ENCODE results near the gene ZNF207. TPM values are rescaled to one million over a fixed set of nuclear protein-coding genes. Genes with fewer than 3 reads are reported as not detected.
"Not testable (repeated sequence)": the region's sequence is repeated elsewhere in the genome, so short reads cannot be mapped to it uniquely, and the experiment has no call there.

Gene ZNF207
- total RNA-seq, 1 experiment from 2014 or later, result 177 TPM

GRCh38 chr17:32348483-32348800 lies 1.5 kb upstream of the ZNF207 start:
- no peak overlapping the region for H3K4me3 ChIP-seq (ENCODE audit: low read depth, low read length, poor library complexity, severe bottlenecking)

DNA sequence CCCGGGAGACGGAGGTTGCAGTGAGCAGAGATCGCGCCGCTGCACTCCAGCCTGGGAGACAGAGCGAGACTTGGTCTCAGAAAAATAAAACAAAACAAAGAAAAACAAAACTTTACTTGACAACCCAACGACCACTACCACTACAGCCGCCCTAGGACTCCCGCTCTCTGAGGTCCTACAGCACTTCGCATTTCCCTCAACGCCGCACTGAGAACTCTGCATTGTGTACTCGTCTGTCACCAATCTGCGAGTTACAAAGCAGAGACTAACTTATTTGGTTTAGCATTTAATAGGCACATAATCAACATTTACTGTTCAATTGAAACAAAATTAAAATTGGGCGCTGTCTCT lies 479 bp upstream of the ZNF207 start:
- TF ChIP-seq EZH2 (IDR thresholded peaks at IDR 0.05; ENCODE audit: borderline replicate concordance, low read depth, low read length, poor library complexity, severe bottlenecking) (no peak), CTCF (conservative IDR thresholded peaks at IDR 0.05; ENCODE audit: low read depth, low read length) (no peak)
- Histone ChIP-seq H3K27ac (ENCODE audit: low read depth, low read length, poor library complexity, severe bottlenecking) (peak overlapping the region; percentile 94), H3K36me3 (ENCODE audit: insufficient read depth, low read length, poor library complexity, severe bottlenecking) (peaks cover 18% of the 10 kb centered on the region), H3K27me3 (replicated peaks; ENCODE audit: insufficient read depth, low read depth, low read length, poor library complexity) (no peaks in the 10 kb centered on the region), H3K9me3 (ENCODE audit: low read depth, low read length, poor library complexity, severe bottlenecking) (no peaks in the 10 kb centered on the region), H3K4me3 (ENCODE audit: low read depth, low read length, poor library complexity, severe bottlenecking) (peak overlapping the region; percentile 69), H3K4me1 (ENCODE audit: insufficient read depth, low read length, poor library complexity, severe bottlenecking) (peaks cover 6% of the 10 kb centered on the region)
- DNase-seq (ENCODE audit: low spot score), result no peak
- ChIA-PET POLR2A (ENCODE audit: low non-redundant PET) (no interaction called here), CTCF (no interaction called here)
- BruUV-seq (replicated peaks), result TSS peak; percentile 96
- intact Hi-C loops (cut with micrococcal nuclease; ENCODE audit: unreplicated experiment), result no loop called here

More at GRCh38 chr17:32348483-32348800, 1.5 kb upstream of the ZNF207 start:
- no peak overlapping the region for H3K27ac ChIP-seq (ENCODE audit: low read depth, low read length, poor library complexity, severe bottlenecking)
- H3K9me3 ChIP-seq (ENCODE audit: low read depth, low read length, poor library complexity, severe bottlenecking), result no peaks in the 10 kb centered on the region
- TF ChIP-seq EZH2 (IDR thresholded peaks at IDR 0.05; ENCODE audit: borderline replicate concordance, low read depth, low read length, poor library complexity, severe bottlenecking) (no peak), CTCF (conservative IDR thresholded peaks at IDR 0.05; ENCODE audit: low read depth, low read length) (no peak)
- H3K27me3 ChIP-seq (replicated peaks; ENCODE audit: insufficient read depth, low read depth, low read length, poor library complexity), result no peaks in the 10 kb centered on the region
- BruUV-seq (replicated peaks), result no TSS peak
- intact Hi-C loops (cut with micrococcal nuclease; ENCODE audit: unreplicated experiment), result no loop called here
- ChIA-PET CTCF (no interaction called here), POLR2A (ENCODE audit: low non-redundant PET) (no interaction called here)
- DNase-seq (ENCODE audit: low spot score), result no peak
- peaks cover 12% of the 10 kb centered on the region for H3K36me3 ChIP-seq (ENCODE audit: insufficient read depth, low read length, poor library complexity, severe bottlenecking)
- peaks cover 6% of the 10 kb centered on the region for H3K4me1 ChIP-seq (ENCODE audit: insufficient read depth, low read length, poor library complexity, severe bottlenecking)

DNA sequence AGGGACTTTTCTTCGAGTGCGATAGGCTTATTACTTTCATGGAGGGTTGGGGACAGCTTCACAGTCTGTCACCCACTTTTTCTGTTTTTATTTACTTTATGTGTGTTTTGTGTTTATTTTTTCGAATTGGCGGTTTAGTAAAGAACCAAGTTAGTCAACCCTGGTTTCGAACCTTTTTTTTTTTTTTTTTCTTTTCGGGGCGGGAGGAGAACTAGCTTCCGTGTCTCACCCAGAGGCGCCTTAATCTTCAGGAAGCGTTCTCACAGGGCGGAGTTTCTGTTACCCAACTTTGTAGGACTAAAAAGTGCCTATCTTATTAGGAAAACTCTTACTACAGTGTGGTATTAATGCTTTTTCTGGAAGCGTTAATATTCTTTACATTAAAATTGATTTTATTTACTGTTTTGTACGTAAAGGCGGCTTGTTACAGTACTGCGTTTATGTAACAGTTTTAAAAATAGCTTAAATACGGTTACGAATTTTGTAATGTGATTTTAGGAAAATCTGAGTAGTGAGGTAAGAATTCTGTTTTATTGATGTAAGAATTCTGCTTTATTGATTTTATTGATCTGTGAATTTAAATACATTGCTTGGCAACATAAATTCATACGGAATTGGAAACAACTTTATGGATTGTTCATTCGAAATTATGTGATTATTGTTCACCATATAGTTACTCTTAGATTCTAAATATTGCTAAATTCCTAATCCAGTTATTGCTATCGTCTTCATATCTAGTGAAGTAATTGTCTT lies 885 bp downstream of the ZNF207 start:
- CTCF ChIA-PET, result interaction anchor here (0.6 kb wide), 1 partner anchor 20 kb away, joined by 3 read pairs; no protein-coding TSS in a partner anchor
- Histone ChIP-seq H3K36me3 (ENCODE audit: insufficient read depth, low read length, poor library complexity, severe bottlenecking) (peaks cover 27% of the 10 kb centered on the region), H3K27me3 (replicated peaks; ENCODE audit: insufficient read depth, low read depth, low read length, poor library complexity) (no peaks in the 10 kb centered on the region), H3K27ac (ENCODE audit: low read depth, low read length, poor library complexity, severe bottlenecking) (peak overlapping the region; percentile 94), H3K4me3 (ENCODE audit: low read depth, low read length, poor library complexity, severe bottlenecking) (peak overlapping the region; percentile 69), H3K9me3 (ENCODE audit: low read depth, low read length, poor library complexity, severe bottlenecking) (no peaks in the 10 kb centered on the region), H3K4me1 (ENCODE audit: insufficient read depth, low read length, poor library complexity, severe bottlenecking) (peaks cover 18% of the 10 kb centered on the region)
- intact Hi-C loops (cut with micrococcal nuclease; ENCODE audit: unreplicated experiment), result loop anchor here (10.0 kb wide), 1 partner anchor 94 kb away; the partner anchor contains the start of gene PSMD11
- BruUV-seq (replicated peaks), result no TSS peak
- TF ChIP-seq EZH2 (IDR thresholded peaks at IDR 0.05; ENCODE audit: borderline replicate concordance, low read depth, low read length, poor library complexity, severe bottlenecking) (no peak), CTCF (conservative IDR thresholded peaks at IDR 0.05; ENCODE audit: low read depth, low read length) (no peak)
- POLR2A ChIA-PET (ENCODE audit: low non-redundant PET), result interaction anchor here (0.6 to 0.8 kb wide), 2 partner anchors 132 to 343 kb away, joined by 3 to 12 read pairs; no protein-coding TSS in a partner anchor
- DNase-seq (ENCODE audit: low spot score), result peak; percentile 59

DNA sequence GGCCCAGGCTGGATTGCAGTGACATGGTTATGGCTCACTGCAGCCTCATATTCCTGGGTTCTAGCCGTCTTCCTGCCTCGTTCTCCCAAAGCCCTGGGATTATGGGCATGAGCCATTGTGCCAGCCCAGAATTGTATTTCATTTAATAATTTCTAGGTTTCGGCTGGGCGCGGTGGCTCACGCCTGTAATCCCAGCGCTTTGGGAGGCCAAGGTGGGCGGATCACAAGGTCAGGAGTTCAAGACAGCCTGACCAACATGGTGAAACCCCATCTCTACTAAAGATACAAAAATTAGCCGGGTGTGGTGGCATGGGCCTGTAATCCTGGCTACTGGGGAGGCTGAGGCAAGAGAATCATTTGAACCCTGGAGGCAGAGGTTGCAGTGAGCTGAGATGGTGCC lies 2.8 kb downstream of the ZNF207 start:
- POLR2A ChIA-PET (ENCODE audit: low non-redundant PET); H3K27me3 ChIP-seq (replicated peaks; ENCODE audit: insufficient read depth, low read depth, low read length, poor library complexity); H3K9me3 ChIP-seq (ENCODE audit: low read depth, low read length, poor library complexity, severe bottlenecking); H3K27ac ChIP-seq (ENCODE audit: low read depth, low read length, poor library complexity, severe bottlenecking); CTCF ChIA-PET; DNase-seq (ENCODE audit: low spot score); BruUV-seq (replicated peaks): not testable (repeated sequence)
- intact Hi-C loops (cut with micrococcal nuclease; ENCODE audit: unreplicated experiment), result loop anchor here (10.0 kb wide), 1 partner anchor 92 kb away; the partner anchor contains the start of gene PSMD11
- H3K4me1 ChIP-seq (ENCODE audit: insufficient read depth, low read length, poor library complexity, severe bottlenecking), result peaks cover 18% of the 10 kb centered on the region
- H3K4me3 ChIP-seq (ENCODE audit: low read depth, low read length, poor library complexity, severe bottlenecking), result peak overlapping the region; percentile 69
- H3K36me3 ChIP-seq (ENCODE audit: insufficient read depth, low read length, poor library complexity, severe bottlenecking), result peaks cover 30% of the 10 kb centered on the region
